Lower leg skin (tissue), 4 donors: Measurements from ENCODE around the gene ANKDD1B. TPM values are rescaled to one million over a fixed set of nuclear protein-coding genes. Genes with fewer than 3 reads are reported as not detected.

Source experiments
- DNase-seq, 2 donors: peaks; one replicate each; pipeline ENCODE4 v3.0.0-alpha.2; 2019; ENCODE audit warnings: low spot score in 2 of 2
- H3K4me3 ChIP-seq: fragments of 200-600 bp; sonication (generic); 2 replicates; pipeline ENCODE4 v1.5.1; 2017; ENCODE audit warnings: mild to moderate bottlenecking, low read depth; ENCODE audit not compliant: poor library complexity, severe bottlenecking
- POLR2A ChIP-seq, 2 donors: fragments of 450-650 bp; IDR thresholded peaks; one replicate each; pipeline ENCODE4 v1.6.1; 2016 to 2017; ENCODE audit warnings: antibody characterized with exemption in 2 of 2, mild to moderate bottlenecking in 1 of 2, moderate library complexity in 1 of 2
- WGBS, 2 donors: methylation state at CpG; one replicate each; pipeline ENCODE4 v1.1.5; 2018; 5-methylcytosine and 5-hydroxymethylcytosine counted together
- intact Hi-C: fragments of 100-400 bp; cut with DNase I; formaldehyde crosslinking; loops from one replicate; pipeline ENCODE4 v1.15.0; 2023; ENCODE audit warnings: low total_unique reads
- total RNA-seq, 4 donors: library from RNA; depleted of rRNA; stranded (reverse); fragments of >200 nt; gene quantifications; one replicate each; pipeline ENCODE4 v1.1.0, GENCODE V29; 2016
- TF ChIP-seq, protein P1 (sequence below), 3 donors: fragments of 450-650 bp; IDR thresholded peaks; one replicate each; pipeline ENCODE4 v1.5.1; 2016; ENCODE audit warnings: antibody characterized with exemption in 3 of 3, mild to moderate bottlenecking in 3 of 3, moderate library complexity in 2 of 3

Gene ANKDD1B
- total RNA-seq, 4 donors from 2014 or later = 0.21 to 1.1 (median 0.45) TPM; not detected in 1

DNA sequence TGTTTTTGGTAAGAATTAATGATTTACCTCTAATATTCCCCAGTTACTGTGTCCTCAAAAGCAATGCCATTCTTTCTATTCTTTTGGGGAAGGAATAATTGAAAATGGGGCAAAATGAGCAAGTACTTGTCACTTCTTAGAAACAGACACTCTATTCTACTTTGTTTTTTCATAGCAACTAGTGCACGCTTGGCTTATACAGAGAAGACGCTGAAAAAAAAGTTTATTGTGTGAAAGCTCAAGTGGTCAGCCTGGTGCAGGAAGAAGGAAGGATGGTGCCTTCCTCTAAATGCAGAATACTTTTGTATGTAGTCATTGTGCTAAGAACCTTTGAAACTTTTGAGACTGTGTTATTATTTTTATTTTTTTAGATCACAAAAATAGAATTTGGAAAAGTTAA is 29.6 kb downstream of the ANKDD1B start:
- intact Hi-C loops = no loop called here
- DNase-seq = no peak
- H3K4me3 ChIP-seq = no peak overlapping the region
- 73 to 79% methylated on average over 2 of the region's 2 CpGs for WGBS, 2 donors
- TF ChIP-seq, protein P1, sequence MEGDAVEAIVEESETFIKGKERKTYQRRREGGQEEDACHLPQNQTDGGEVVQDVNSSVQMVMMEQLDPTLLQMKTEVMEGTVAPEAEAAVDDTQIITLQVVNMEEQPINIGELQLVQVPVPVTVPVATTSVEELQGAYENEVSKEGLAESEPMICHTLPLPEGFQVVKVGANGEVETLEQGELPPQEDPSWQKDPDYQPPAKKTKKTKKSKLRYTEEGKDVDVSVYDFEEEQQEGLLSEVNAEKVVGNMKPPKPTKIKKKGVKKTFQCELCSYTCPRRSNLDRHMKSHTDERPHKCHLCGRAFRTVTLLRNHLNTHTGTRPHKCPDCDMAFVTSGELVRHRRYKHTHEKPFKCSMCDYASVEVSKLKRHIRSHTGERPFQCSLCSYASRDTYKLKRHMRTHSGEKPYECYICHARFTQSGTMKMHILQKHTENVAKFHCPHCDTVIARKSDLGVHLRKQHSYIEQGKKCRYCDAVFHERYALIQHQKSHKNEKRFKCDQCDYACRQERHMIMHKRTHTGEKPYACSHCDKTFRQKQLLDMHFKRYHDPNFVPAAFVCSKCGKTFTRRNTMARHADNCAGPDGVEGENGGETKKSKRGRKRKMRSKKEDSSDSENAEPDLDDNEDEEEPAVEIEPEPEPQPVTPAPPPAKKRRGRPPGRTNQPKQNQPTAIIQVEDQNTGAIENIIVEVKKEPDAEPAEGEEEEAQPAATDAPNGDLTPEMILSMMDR (IDR thresholded peaks at IDR 0.05) = no peak
- TF ChIP-seq POLR2A (IDR thresholded peaks at IDR 0.05) = no peak

DNA sequence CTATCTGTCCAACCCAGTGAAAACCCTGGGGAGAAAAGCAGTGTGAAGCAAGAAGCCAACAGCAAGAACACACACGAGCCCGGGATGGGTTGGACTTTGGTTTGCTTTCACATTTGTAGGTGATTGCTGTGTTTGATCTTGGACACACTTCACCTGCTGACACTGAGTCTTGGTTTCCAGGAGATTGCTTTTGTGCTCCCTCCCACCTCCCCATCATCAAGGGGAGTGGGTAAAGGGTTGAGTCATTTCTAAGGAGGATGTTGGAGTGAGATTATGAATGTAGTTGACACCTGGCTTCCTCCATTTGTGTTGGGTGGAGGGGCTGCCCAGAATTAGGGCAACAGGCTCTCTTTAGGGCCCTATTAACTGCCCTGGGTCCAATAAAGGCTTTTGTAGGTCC is 37.5 kb downstream of the ANKDD1B start:
- no peak overlapping the region for H3K4me3 ChIP-seq
- no peak for DNase-seq
- 64 to 67% methylated on average over 2 of the region's 2 CpGs for WGBS, 2 donors
- TF ChIP-seq POLR2A (IDR thresholded peaks at IDR 0.05) = no peak
- TF ChIP-seq, protein P1 (IDR thresholded peaks at IDR 0.05) = no peak
- intact Hi-C loops = no loop called here

DNA sequence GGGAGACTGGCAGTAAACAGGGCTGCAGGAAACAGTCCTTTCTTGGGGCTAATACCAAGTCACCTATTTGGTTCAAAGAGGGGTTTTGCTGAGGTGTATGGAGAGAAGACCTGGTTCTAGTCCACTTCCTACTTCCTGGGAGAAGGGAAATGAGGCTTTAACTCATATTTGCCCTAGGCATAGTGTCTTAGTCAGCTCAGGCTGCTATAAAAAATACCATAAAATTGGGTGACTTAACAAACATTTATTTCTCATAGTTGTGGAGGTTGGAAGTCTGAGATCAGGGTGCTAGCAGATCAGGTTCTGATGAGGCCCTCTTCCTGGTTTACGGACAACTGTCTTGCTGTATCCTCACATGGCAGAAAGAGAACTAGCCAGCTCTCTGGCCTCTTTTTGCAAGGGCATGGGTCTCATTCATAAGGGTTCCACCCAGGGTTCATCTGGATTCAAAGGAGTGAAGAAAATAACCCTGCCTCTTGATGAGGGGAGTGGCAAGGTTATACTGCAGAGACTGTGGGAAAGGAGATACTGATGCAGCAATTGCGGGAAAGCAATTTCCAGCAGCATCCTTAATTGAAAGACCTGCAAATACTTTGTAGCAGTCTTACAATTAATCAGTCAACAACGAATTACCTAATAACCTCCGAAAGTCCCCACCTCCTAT is 40.5 kb downstream of the ANKDD1B start:
- H3K4me3 ChIP-seq = no peak overlapping the region
- 74 to 80% methylated on average over 4 of the region's 4 CpGs for WGBS, 2 donors
- no peak for DNase-seq
- TF ChIP-seq, protein P1 (IDR thresholded peaks at IDR 0.05) = no peak
- TF ChIP-seq POLR2A (IDR thresholded peaks at IDR 0.05) = no peak
- intact Hi-C loops = no loop called here

DNA sequence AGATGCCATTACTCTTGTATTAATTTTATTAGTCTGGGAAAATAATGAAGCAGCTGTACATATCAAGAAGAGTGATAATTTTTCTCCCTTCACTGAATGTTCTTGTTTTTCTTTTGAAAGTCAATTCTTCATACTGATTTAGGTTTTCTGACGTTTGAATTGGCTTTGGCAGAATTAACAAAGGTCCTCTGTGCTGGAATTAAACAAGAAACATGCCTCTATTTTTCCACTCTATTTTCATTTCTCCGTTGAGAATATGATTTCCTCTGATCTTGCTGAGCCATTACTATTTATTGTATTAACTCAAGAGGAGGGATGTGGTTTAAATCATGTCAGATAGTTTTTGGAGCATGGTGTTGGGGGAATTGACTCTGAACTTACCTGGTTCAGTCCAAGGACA is 42.3 kb downstream of the ANKDD1B start:
- 36 to 47% methylated on average over 2 of the region's 2 CpGs for WGBS, 2 donors
- DNase-seq = no peak
- intact Hi-C loops = no loop called here
- no peak for TF ChIP-seq POLR2A (IDR thresholded peaks at IDR 0.05)
- TF ChIP-seq, protein P1 (IDR thresholded peaks at IDR 0.05) = no peak
- H3K4me3 ChIP-seq = no peak overlapping the region

DNA sequence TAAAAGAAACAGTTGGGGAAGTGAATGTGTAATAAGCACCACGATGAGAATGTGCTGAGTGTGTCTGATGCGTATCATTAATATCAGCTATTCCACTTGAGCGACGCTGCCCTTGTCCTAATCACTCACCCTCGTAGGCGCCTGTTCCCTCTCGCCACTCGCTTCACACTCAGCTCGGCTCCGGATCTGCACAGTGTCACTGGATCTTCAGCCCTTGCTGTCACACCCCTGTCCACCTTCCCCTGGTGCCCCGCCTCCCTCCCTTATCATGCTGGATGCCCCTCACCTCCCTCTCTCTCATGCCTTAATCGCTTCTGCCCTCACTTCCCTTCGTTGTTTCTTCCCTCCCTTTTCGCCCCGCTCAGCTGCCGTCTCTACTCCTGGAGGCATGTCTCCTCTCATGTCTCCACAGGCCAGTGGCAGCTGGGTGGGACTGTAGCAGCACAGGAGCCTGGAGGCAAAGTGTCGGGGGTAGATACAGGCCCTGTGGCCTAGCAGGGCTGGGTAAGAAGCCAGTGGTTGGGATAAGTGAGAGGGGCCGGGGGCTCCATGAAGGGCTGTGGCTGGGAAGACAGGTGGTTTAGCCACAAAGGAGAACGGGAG is 43.5 kb downstream of the ANKDD1B start:
- H3K4me3 ChIP-seq = no peak overlapping the region
- intact Hi-C loops = no loop called here
- DNase-seq = no peak
- TF ChIP-seq POLR2A (IDR thresholded peaks at IDR 0.05) = no peak
- TF ChIP-seq, protein P1 (IDR thresholded peaks at IDR 0.05) = no peak
- 71 to 74% methylated on average over 19 of the region's 19 CpGs for WGBS, 2 donors
